Endothelial cell of umbilical vein (primary cell): Measurements from ENCODE around the gene BCL10. TPM values are rescaled to one million over a fixed set of nuclear protein-coding genes. Genes with fewer than 3 reads are reported as not detected.

Experiments
- BruUV-seq: library from RNA; stranded (reverse); fragments of 400-500 nt; replicated peaks from 2 replicates; lab custom pipeline; 2021; lab: Mats Ljungman, UMichigan
- CTCF ChIA-PET: fragments of 300-600, 350-600 bp; sonication (Branson Sonifier 250); formaldehyde crosslinking; loops from one replicate; lab custom pipeline; 2021; ENCODE audit warnings: antibody characterized with exemption, inconsistent platforms; lab: Charles Lee
- POLR2A ChIA-PET: fragments of 300-600, 350-600 bp; sonication (Branson Sonifier 250); formaldehyde crosslinking; loops from one replicate; lab custom pipeline; 2021; ENCODE audit warnings: antibody characterized with exemption, inconsistent platforms; lab: Charles Lee
- DNase-seq: peaks from one replicate; pipeline ENCODE4 v3.0.0-alpha.2; 2011; ENCODE audit warnings: low read depth, low spot score
- FAIRE-seq: peaks from 2 replicates; lab custom pipeline; 2011; peaks lifted over from hg19 to GRCh38; lab: Jason Lieb, UNC
- H2AFZ ChIP-seq: 2 replicates; pipeline ENCODE4 v1.6.0; 2012; ENCODE audit warnings: low read depth, low read length, control low read depth, inconsistent platforms
- H3K27ac ChIP-seq: 2 replicates; pipeline ENCODE4 v1.5.1; 2011; ENCODE audit warnings: low read depth, mild to moderate bottlenecking, control low read depth, low read length, moderate library complexity; ENCODE audit not compliant: insufficient read depth
- H3K27me3 ChIP-seq, 2 experiments: 2 replicates each; pipeline versions ENCODE4 v1.6.0 to v1.6.1; 2011; ENCODE audit warnings: low read length in 2 of 2, mixed read lengths in 1 of 2; ENCODE audit not compliant: control insufficient read depth in 2 of 2, insufficient read depth in 2 of 2
- H3K36me3 ChIP-seq, 2 experiments: 2 replicates in 1 of 2; 3 replicates in 1 of 2; pipeline ENCODE4 v1.5.1; 2011; ENCODE audit warnings: low read length in 2 of 2, mild to moderate bottlenecking in 1 of 2, moderate library complexity in 1 of 2; ENCODE audit not compliant: control insufficient read depth in 2 of 2, insufficient read depth in 2 of 2; ENCODE audit errors: extremely low read depth in 1 of 2
- H3K4me1 ChIP-seq: 3 replicates; pipeline ENCODE4 v1.5.1; 2011; ENCODE audit warnings: mild to moderate bottlenecking, low read length; ENCODE audit not compliant: control insufficient read depth, insufficient read depth; ENCODE audit errors: extremely low read depth
- H3K4me2 ChIP-seq: 2 replicates; pipeline ENCODE4 v1.6.1; 2011; ENCODE audit warnings: low read length, control low read depth, mixed read lengths; ENCODE audit not compliant: insufficient read depth
- H3K4me3 ChIP-seq, 3 experiments: fragments of 200-600 bp in 1 of 3; sonication (generic), shearing (Covaris generic) in 1 of 3; replicated peaks in 1 of 3; 2 replicates each; pipeline ENCODE4 v1.5.1; 2011 to 2016; ENCODE audit warnings: control low read depth in 3 of 3, low read length in 3 of 3, mild to moderate bottlenecking in 2 of 3, inconsistent platforms in 1 of 3, low read depth in 1 of 3, moderate library complexity in 1 of 3; ENCODE audit not compliant: insufficient read depth in 1 of 3
- H3K79me2 ChIP-seq: 2 replicates; pipeline ENCODE4 v1.6.0; 2012; ENCODE audit warnings: low read length, inconsistent platforms; ENCODE audit not compliant: control insufficient read depth, insufficient read depth
- H3K9ac ChIP-seq: replicated peaks from 2 replicates; pipeline ENCODE3; 2011; ENCODE audit warnings: low read length, control low read depth; ENCODE audit not compliant: insufficient read depth; ENCODE audit errors: extremely low read depth
- H3K9me1 ChIP-seq: replicated peaks from 3 replicates; pipeline ENCODE4 v1.6.0; 2011; ENCODE audit warnings: mild to moderate bottlenecking, low read length; ENCODE audit not compliant: control insufficient read depth, insufficient read depth; ENCODE audit errors: extremely low read depth
- H3K9me3 ChIP-seq: replicated peaks from 2 replicates; pipeline ENCODE4 v1.5.1; 2012; ENCODE audit warnings: low read length, inconsistent platforms; ENCODE audit not compliant: control insufficient read depth, insufficient read depth
- H4K20me1 ChIP-seq: replicated peaks from 2 replicates; pipeline ENCODE3; 2011; ENCODE audit warnings: mild to moderate bottlenecking, low read length; ENCODE audit not compliant: control insufficient read depth, insufficient read depth; ENCODE audit errors: extremely low read depth
- EZH2 ChIP-seq: IDR thresholded peaks from 2 replicates; pipeline ENCODE4 v1.6.1; 2012; ENCODE audit warnings: borderline replicate concordance, low read depth, mild to moderate bottlenecking, moderate library complexity, low read length, inconsistent platforms; ENCODE audit not compliant: severe bottlenecking
- FOS ChIP-seq: IDR thresholded peaks from 2 replicates; pipeline ENCODE4 v1.6.1; 2011; ENCODE audit warnings: mild to moderate bottlenecking, low read length, moderate library complexity, borderline replicate concordance; ENCODE audit not compliant: insufficient read depth
- GATA2 ChIP-seq: IDR thresholded peaks from 2 replicates; pipeline ENCODE4 v1.7.0; 2011; ENCODE audit warnings: low read depth, mild to moderate bottlenecking, moderate library complexity, mixed read lengths, low read length; ENCODE audit not compliant: insufficient read length, insufficient read depth
- JUN ChIP-seq: IDR thresholded peaks from 2 replicates; pipeline ENCODE4 v1.6.1; 2011; ENCODE audit warnings: borderline replicate concordance, low read depth; ENCODE audit not compliant: insufficient read length, insufficient read depth
- MYC ChIP-seq: IDR thresholded peaks from one replicate; pipeline ENCODE4 v1.6.1; 2011; ENCODE audit warnings: mild to moderate bottlenecking, low read depth, low read length
- POLR2A ChIP-seq: IDR thresholded peaks from 2 replicates; pipeline ENCODE4 v1.6.1; 2012; ENCODE audit warnings: low read depth, mild to moderate bottlenecking, control low read depth, low read length
- POLR2AphosphoS5 ChIP-seq: IDR thresholded peaks from 2 replicates; pipeline ENCODE4 v1.6.1; 2012; ENCODE audit warnings: low read depth, mild to moderate bottlenecking, control low read depth, low read length, moderate library complexity; ENCODE audit not compliant: insufficient read depth
- dilution Hi-C: fragments of 300-500 bp; cut with MboI; formaldehyde crosslinking; loops from one replicate; pipeline ENCODE4 v1.15.0; 2019; ENCODE audit warnings: low sequenced_read_pairs; ENCODE audit not compliant: extremely low pct_ligation_motif_present
- intact Hi-C: fragments of 100-400 bp; cut with micrococcal nuclease; formaldehyde crosslinking; loops from one replicate; pipeline ENCODE4 v1.10.0; 2022
- polyA plus RNA-seq, 4 experiments: library from polyadenylated mRNA; depleted of rRNA in 3 of 4; stranded (reverse) in 3 of 4; unstranded in 1 of 4; fragments of >200 nt; gene quantifications; 2 replicates each; pipeline versions ENCODE4 v1.2.1 to v1.2.3, GENCODE V29; 2011 to 2012; ENCODE audit warnings: missing spikeins in 1 of 4
- total RNA-seq: library from RNA; stranded (reverse); gene quantifications from 2 replicates; pipeline ENCODE4 v1.2.3, GENCODE V29; 2021
- TF ChIP-seq, protein P1 (sequence below), 2 donors: IDR thresholded peaks; 1 replicate in 1 of 2; 2 replicates in 1 of 2; pipeline ENCODE4 v1.5.1; 2011; ENCODE audit warnings: low read length in 2 of 2, mild to moderate bottlenecking in 2 of 2, moderate library complexity in 2 of 2, control low read depth in 1 of 2, inconsistent platforms in 1 of 2, low read depth in 1 of 2; ENCODE audit not compliant: insufficient read depth in 1 of 2; ENCODE audit errors: extremely low read depth in 1 of 2
- TF ChIP-seq, protein P2 (sequence below): IDR thresholded peaks from 2 replicates; pipeline ENCODE4 v1.6.1; 2011; ENCODE audit not compliant: insufficient read depth, insufficient read length

The BCL10 gene
- total and polyA plus RNA-seq, 2 donors (not counting 3 experiments of a cell fraction or from before 2014, with no cell fraction given): 16.1 to 78.6 TPM

DNA sequence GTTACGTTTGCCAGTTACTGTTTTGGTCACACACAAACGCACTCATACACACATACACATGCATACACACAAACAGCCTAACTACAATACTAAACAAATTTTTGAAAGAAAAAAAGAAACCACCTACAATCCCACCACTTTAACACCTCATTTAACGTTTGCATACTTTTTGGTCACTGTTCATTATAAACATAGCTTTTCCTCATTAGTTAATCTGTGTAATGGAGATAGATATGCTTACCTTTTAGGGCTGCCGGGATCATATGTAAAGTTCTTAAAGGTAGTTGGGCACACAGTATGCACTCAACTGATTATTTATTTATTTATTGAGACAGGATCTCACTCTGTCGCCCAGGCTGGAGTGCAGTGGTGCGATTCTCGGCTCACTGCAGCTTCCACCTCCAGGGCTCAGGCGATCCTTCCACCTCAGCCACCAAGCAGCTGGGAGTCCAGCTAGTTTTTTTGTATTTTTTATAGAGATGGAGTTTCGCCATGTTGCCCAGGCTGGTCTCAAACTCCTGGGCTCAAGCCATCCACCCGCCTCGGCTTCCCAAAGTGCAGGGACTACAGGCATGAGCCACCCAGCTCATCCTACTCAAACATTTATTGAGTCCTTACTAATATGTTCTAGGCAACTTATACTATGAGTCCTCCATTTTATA is 677 bp upstream of the BCL10 start:
- dilution Hi-C loops: no loop called here
- Histone ChIP-seq H2AFZ (no peak overlapping the region), H3K9me1 (no peaks in the 10 kb centered on the region), H3K27ac (peak overlapping the region; percentile 100), H3K4me3 (peak overlapping the region; percentile 2 to 55 (median 42)), H3K4me1 (peaks cover 49% of the 10 kb centered on the region), H3K27me3 (no peaks in the 10 kb centered on the region), H4K20me1 (no peaks in the 10 kb centered on the region), H3K4me2 (peak overlapping the region; percentile 85), H3K9me3 (no peaks in the 10 kb centered on the region), H3K36me3 (peaks cover 0 to 3% of the 10 kb centered on the region in 2 experiments), H3K9ac (peak overlapping the region; percentile 64), H3K79me2 (peaks cover 35% of the 10 kb centered on the region)
- peak; percentile 21 for FAIRE-seq
- TF ChIP-seq POLR2AphosphoS5 (no peak), FOS (no peak), POLR2A (no peak), EZH2 (no peak), GATA2 (no peak), MYC (no peak), JUN (no peak)
- TF ChIP-seq, protein P1, sequence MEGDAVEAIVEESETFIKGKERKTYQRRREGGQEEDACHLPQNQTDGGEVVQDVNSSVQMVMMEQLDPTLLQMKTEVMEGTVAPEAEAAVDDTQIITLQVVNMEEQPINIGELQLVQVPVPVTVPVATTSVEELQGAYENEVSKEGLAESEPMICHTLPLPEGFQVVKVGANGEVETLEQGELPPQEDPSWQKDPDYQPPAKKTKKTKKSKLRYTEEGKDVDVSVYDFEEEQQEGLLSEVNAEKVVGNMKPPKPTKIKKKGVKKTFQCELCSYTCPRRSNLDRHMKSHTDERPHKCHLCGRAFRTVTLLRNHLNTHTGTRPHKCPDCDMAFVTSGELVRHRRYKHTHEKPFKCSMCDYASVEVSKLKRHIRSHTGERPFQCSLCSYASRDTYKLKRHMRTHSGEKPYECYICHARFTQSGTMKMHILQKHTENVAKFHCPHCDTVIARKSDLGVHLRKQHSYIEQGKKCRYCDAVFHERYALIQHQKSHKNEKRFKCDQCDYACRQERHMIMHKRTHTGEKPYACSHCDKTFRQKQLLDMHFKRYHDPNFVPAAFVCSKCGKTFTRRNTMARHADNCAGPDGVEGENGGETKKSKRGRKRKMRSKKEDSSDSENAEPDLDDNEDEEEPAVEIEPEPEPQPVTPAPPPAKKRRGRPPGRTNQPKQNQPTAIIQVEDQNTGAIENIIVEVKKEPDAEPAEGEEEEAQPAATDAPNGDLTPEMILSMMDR (IDR thresholded peaks at IDR 0.05; ENCODE audit: extremely low read depth in 1 of 2, insufficient read depth in 1 of 2, low read depth in 1 of 2, low read length in 2 of 2): no peak
- TF ChIP-seq, protein P2, sequence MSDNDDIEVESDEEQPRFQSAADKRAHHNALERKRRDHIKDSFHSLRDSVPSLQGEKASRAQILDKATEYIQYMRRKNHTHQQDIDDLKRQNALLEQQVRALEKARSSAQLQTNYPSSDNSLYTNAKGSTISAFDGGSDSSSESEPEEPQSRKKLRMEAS: no peak
- CTCF ChIA-PET: interaction anchor here (0.9 to 4.7 kb wide), 10 partner anchors 18 to 1427 kb away, joined by 3 to 39 read pairs (median 8); partner anchors contain the start of genes C1orf52, SH3GLB1 and ZNHIT6
- BruUV-seq: TSS peak; percentile 35
- POLR2A ChIA-PET: interaction anchor here (0.8 to 2.6 kb wide), 11 partner anchors 8 to 771 kb away, joined by 3 to 21 read pairs (median 6); partner anchors contain the start of genes C1orf52, CCN1, GNG5 and SPATA1
- intact Hi-C loops: loop anchor here (1.0 to 10.0 kb wide), 8 partner anchors 21 to 772 kb away; partner anchors contain the start of genes GNG5, SPATA1 and ZNHIT6
- DNase-seq: no peak
